Measurements from ENCODE around the gene STRBP. TPM values are rescaled to one million over a fixed set of nuclear protein-coding genes. Genes with fewer than 3 reads are reported as not detected.

STRBP gene
- total RNA-seq, 3 donors from 2014 or later = 39.8 to 45.0 (median 44.2) TPM

GRCh38 chr9:123084256-123084655 is 184.1 kb downstream of the STRBP start:
- intact Hi-C loops (cut with DNase I, micrococcal nuclease) = no loop called here
- TF ChIP-seq CTCF (IDR thresholded peaks at IDR 0.05) = no peak
- H3K36me3 ChIP-seq (ENCODE audit: low read depth) = no peaks in the 10 kb centered on the region
- H3K4me1 ChIP-seq (ENCODE audit: low read depth) = no peaks in the 10 kb centered on the region
- no peaks in the 10 kb centered on the region for H3K9me3 ChIP-seq
- DNase-seq (no peak), ATAC-seq (no peak)
- H3K4me3 ChIP-seq = no peak overlapping the region

GRCh38 chr9:123083680-123084079 is 184.7 kb downstream of the STRBP start:
- Histone ChIP-seq H3K9me3 (no peaks in the 10 kb centered on the region), H3K36me3 (ENCODE audit: low read depth) (no peaks in the 10 kb centered on the region), H3K4me3 (no peak overlapping the region)

GRCh38 chr9:123081824-123082223 is 186.6 kb downstream of the STRBP start:
- Histone ChIP-seq H3K36me3 (ENCODE audit: low read depth) (no peaks in the 10 kb centered on the region), H3K4me1 (ENCODE audit: low read depth) (no peaks in the 10 kb centered on the region), H3K9me3 (no peaks in the 10 kb centered on the region), H3K4me3 (no peak overlapping the region)
- ATAC-seq (peak; percentile 33), DNase-seq (peak in 1 of 3 donors; percentile 37)
- intact Hi-C loops (cut with DNase I, micrococcal nuclease) = no loop called here
- no peak for TF ChIP-seq CTCF (IDR thresholded peaks at IDR 0.05)

More at GRCh38 chr9:123083680-123084079, 184.7 kb downstream of the STRBP start:
- no peak for TF ChIP-seq CTCF (IDR thresholded peaks at IDR 0.05)
- intact Hi-C loops (cut with DNase I, micrococcal nuclease) = no loop called here
- ATAC-seq (no peak), DNase-seq (peak in 1 of 3 donors; percentile 19)
- H3K4me1 ChIP-seq (ENCODE audit: low read depth) = no peaks in the 10 kb centered on the region

GRCh38 chr9:123080444-123080843 is 187.9 kb downstream of the STRBP start:
- Histone ChIP-seq H3K4me3 (no peak overlapping the region), H3K4me1 (ENCODE audit: low read depth) (no peaks in the 10 kb centered on the region), H3K9me3 (no peaks in the 10 kb centered on the region), H3K36me3 (ENCODE audit: low read depth) (no peaks in the 10 kb centered on the region)
- ATAC-seq = no peak
- intact Hi-C loops (cut with DNase I, micrococcal nuclease) = no loop called here
- no peak for DNase-seq
- TF ChIP-seq CTCF (IDR thresholded peaks at IDR 0.05) = no peak

- no peak overlapping the region for H3K4me3 ChIP-seq
- no peak for DNase-seq
Measured at GRCh38 chr9:123074628-123075027, 193.8 kb downstream of the STRBP start.

More at GRCh38 chr9:123074628-123075027, 193.8 kb downstream of the STRBP start:
- Histone ChIP-seq H3K36me3 (ENCODE audit: low read depth) (no peaks in the 10 kb centered on the region), H3K9me3 (no peaks in the 10 kb centered on the region), H3K4me1 (ENCODE audit: low read depth) (no peaks in the 10 kb centered on the region)
- intact Hi-C loops (cut with DNase I, micrococcal nuclease) = no loop called here
- no peak for ATAC-seq
- no peak for TF ChIP-seq CTCF (IDR thresholded peaks at IDR 0.05)
